Gastroesophageal sphincter (tissue), 4 donors: ENCODE results near the gene SLC9C1. TPM values are rescaled to one million over a fixed set of nuclear protein-coding genes. Genes with fewer than 3 reads are reported as not detected.

Experiments
- ATAC-seq: fragments of 150-250 bp; one replicate; pipeline ENCODE4 v1.9.1; 2016; ENCODE audit warnings: mild to moderate bottlenecking, moderate library complexity
- H3K27ac ChIP-seq, 4 donors: fragments of 200-600 bp; sonication (generic) in 3 of 4; 1 replicate in 3 of 4; 2 replicates in 1 of 4; pipeline ENCODE4 v1.5.1; 2016 to 2019
- H3K27me3 ChIP-seq: fragments of 200-600 bp; sonication (generic); one replicate; pipeline ENCODE4 v1.5.1; 2019
- H3K36me3 ChIP-seq, 2 donors: fragments of 200-600 bp; sonication (generic); one replicate each; pipeline ENCODE4 v1.5.1; 2019; ENCODE audit warnings: control low read depth in 1 of 2
- H3K4me1 ChIP-seq, 3 donors: fragments of 200-600 bp; sonication (generic); 1 replicate in 2 of 3; 2 replicates in 1 of 3; pipeline ENCODE4 v1.5.1; 2016 to 2019; ENCODE audit warnings: control low read depth in 2 of 3
- H3K4me3 ChIP-seq, 2 donors: fragments of 200-600 bp; sonication (generic); one replicate each; pipeline ENCODE4 v1.5.1; 2019; ENCODE audit warnings: mild to moderate bottlenecking in 1 of 2, moderate library complexity in 1 of 2
- H3K9me3 ChIP-seq, 3 donors: fragments of 200-600 bp; sonication (generic); one replicate each; pipeline ENCODE4 v1.5.1; 2017 to 2019; ENCODE audit warnings: control low read depth in 2 of 3
- CTCF ChIP-seq, 4 experiments: fragments of 200-600 bp in 2 of 4; fragments of 450-650 bp in 2 of 4; sonication (generic) in 1 of 4; IDR thresholded peaks; one replicate each; pipeline ENCODE4 v1.5.1; 2017 to 2019; ENCODE audit warnings: antibody characterized with exemption in 4 of 4, mild to moderate bottlenecking in 2 of 4, moderate library complexity in 2 of 4
- EP300 ChIP-seq: sonication (generic); formaldehyde crosslinking; IDR thresholded peaks from one replicate; pipeline ENCODE4 v1.6.1; 2017; ENCODE audit warnings: antibody characterized with exemption, mild to moderate bottlenecking
- POLR2A ChIP-seq, 2 donors: fragments of 450-650 bp; IDR thresholded peaks; one replicate each; pipeline ENCODE4 v1.6.1; 2017; ENCODE audit warnings: antibody characterized with exemption in 2 of 2, mild to moderate bottlenecking in 2 of 2, moderate library complexity in 1 of 2
- POLR2AphosphoS5 ChIP-seq: sonication (generic); formaldehyde crosslinking; IDR thresholded peaks from one replicate; pipeline ENCODE4 v1.6.1; 2017; ENCODE audit warnings: antibody characterized with exemption
- WGBS, 2 donors: methylation state at CpG; one replicate each; pipeline ENCODE4 v1.1.5; 2018; ENCODE audit warnings: low coverage in 1 of 2; 5-methylcytosine and 5-hydroxymethylcytosine counted together
- total RNA-seq, 4 donors: library from RNA; depleted of rRNA; stranded (reverse); fragments of >200 nt; gene quantifications; one replicate each; pipeline ENCODE4 v1.1.0, GENCODE V29; 2016

SLC9C1 gene
- total RNA-seq, 4 donors from 2014 or later, result 0.15 TPM; not detected in 3

- no peak overlapping the region for H3K27ac ChIP-seq
- peaks cover 0 to 7% (median 0%) of the 10 kb centered on the region in 3 donors for H3K4me1 ChIP-seq
- WGBS, 2 donors, result 77% methylated on average over 2 of the region's 2 CpGs; no CpG with 5 or more reads in 1 of the 2 donors
- ATAC-seq, result no peak
- peaks cover 0 to 5% of the 10 kb centered on the region in 2 donors for H3K36me3 ChIP-seq
- TF ChIP-seq POLR2A (IDR thresholded peaks at IDR 0.05), result no peak
- TF ChIP-seq EP300, result no peak
- no peak for TF ChIP-seq CTCF (IDR thresholded peaks at IDR 0.05)
- no peak for TF ChIP-seq POLR2AphosphoS5
- no peaks in the 10 kb centered on the region for H3K27me3 ChIP-seq
- no peak overlapping the region for H3K4me3 ChIP-seq
- H3K9me3 ChIP-seq, result peaks cover 0 to 6% (median 0%) of the 10 kb centered on the region in 3 donors
These were observed 44.7 kb upstream of the SLC9C1 start for GRCh38 chr3:112338727-112339056.

- peak overlapping the region in 1 of 4 donors; percentile 14 for H3K27ac ChIP-seq
- TF ChIP-seq POLR2A (IDR thresholded peaks at IDR 0.05), result no peak
- TF ChIP-seq CTCF (IDR thresholded peaks at IDR 0.05), result no peak
- no peak for TF ChIP-seq POLR2AphosphoS5
- no peak for TF ChIP-seq EP300
- H3K4me3 ChIP-seq, result no peak overlapping the region
- H3K4me1 ChIP-seq, result peaks cover 0 to 9% (median 0%) of the 10 kb centered on the region in 3 donors
- no peak for ATAC-seq
- peaks cover 0 to under 1% (median 0%) of the 10 kb centered on the region in 3 donors for H3K9me3 ChIP-seq
- peaks cover 1% of the 10 kb centered on the region for H3K27me3 ChIP-seq
- WGBS, 2 donors, result 56 to 72% methylated on average over 6 of the region's 6 CpGs
- peaks cover 0 to 2% of the 10 kb centered on the region in 2 donors for H3K36me3 ChIP-seq
These were observed 44.2 kb upstream of the SLC9C1 start for GRCh38 chr3:112338021-112338726.

DNA sequence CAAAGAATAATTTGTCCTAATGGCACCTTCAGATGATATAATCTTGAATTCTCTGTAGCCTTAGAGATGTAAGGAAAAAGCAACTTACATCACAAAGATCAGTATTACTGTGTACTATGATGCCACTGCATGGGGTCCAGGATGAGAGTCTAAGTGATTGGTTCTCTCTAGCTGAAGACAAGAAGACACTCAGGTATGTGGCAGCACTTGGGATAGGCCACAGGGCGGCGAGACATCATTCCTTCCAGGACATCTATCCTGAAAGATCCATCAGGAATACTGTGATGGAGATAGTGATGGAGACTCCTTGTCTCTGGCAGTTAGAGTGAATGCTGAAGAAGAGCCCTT, 41.4 kb upstream of the SLC9C1 start:
- Histone ChIP-seq H3K27ac (peak overlapping the region in 3 of 4 donors; percentile 81 to 90 (median 82)), H3K36me3 (no peaks in the 10 kb centered on the region), H3K4me3 (no peak overlapping the region), H3K9me3 (no peaks in the 10 kb centered on the region), H3K4me1 (peaks cover 0 to 19% (median 0%) of the 10 kb centered on the region in 3 donors), H3K27me3 (peaks cover 5% of the 10 kb centered on the region)
- no peak for ATAC-seq
- WGBS, 2 donors, result 93 to 100% methylated on average over 2 of the region's 2 CpGs
- no peak for TF ChIP-seq CTCF (IDR thresholded peaks at IDR 0.05)
- no peak for TF ChIP-seq POLR2AphosphoS5
- no peak for TF ChIP-seq POLR2A (IDR thresholded peaks at IDR 0.05)
- no peak for TF ChIP-seq EP300

DNA sequence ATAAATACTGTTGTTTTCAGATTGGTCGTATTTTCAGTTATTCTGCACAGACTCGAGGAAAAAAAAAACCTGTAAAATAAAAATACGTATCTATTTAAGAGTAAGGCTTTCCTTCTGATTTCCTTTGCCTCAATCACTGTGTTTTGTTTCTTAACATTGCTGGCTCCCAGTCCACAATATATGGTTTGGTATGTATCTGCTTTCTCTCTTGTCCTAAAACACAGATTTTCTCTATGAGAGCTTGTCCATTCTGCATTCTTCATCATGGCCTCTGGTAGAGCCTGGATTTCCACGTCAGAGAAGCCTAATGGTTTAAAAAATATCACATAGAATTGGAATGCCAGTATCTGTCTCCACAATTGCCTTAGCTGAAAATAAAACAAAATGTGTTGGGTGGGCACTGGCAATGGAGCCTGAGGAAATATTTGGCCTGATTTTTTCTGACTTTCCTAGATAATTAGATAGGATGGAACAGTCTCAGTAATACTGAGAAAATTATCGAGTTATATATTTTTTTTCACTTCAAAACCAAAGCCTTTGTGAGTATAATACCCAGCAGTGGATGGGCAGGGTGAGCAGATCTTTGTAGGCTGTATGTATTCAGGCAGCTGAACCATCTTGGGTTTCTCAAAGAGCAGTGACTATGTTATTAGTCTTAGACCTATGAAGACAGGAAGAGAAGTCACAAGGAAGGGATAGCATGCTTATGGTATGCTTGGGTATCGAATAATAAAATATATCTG, 40.8 kb upstream of the SLC9C1 start:
- 36 to 37% methylated on average over 6 of the region's 6 CpGs for WGBS, 2 donors
- peak overlapping the region; percentile 68 to 90 (median 82) for H3K27ac ChIP-seq
- H3K4me1 ChIP-seq, result peaks cover 0 to 19% (median 0%) of the 10 kb centered on the region in 3 donors

More for the DNA sequence above, 40.8 kb upstream of the SLC9C1 start:
- H3K36me3 ChIP-seq, result no peaks in the 10 kb centered on the region
- TF ChIP-seq POLR2A (IDR thresholded peaks at IDR 0.05) (no peak), POLR2AphosphoS5 (peak; percentile 30), CTCF (IDR thresholded peaks at IDR 0.05) (peak in 1 of 4 experiments; percentile 10)
- H3K27me3 ChIP-seq, result peaks cover 5% of the 10 kb centered on the region
- peak overlapping the region; percentile 63 to 89 for H3K4me3 ChIP-seq
- H3K9me3 ChIP-seq, result no peaks in the 10 kb centered on the region
- ATAC-seq, result no peak
